ENCODE measurements around the gene PDZRN4.

- TF ChIP-seq CTCF (IDR thresholded peaks at IDR 0.05) = no peak
- no peak for TF ChIP-seq POLR2A (IDR thresholded peaks at IDR 0.05)
- no peak for TF ChIP-seq EP300 (IDR thresholded peaks at IDR 0.05)
These were observed 230.5 kb downstream of the PDZRN4 start for GRCh38 chr12:41418586-41418985.

Measured in ovary (tissue), 3 donors.